Skeletal muscle satellite cell (primary cell): ENCODE results near the gene AMZ2.
"Not testable (repeated sequence)": the region's sequence is repeated elsewhere in the genome, so short reads cannot be mapped to it uniquely, and the experiment has no call there.

Experiments used
- H3K27me3 ChIP-seq: 2 replicates; pipeline ENCODE4 v1.7.0; 2013; ENCODE audit warnings: low read length; ENCODE audit not compliant: control insufficient read depth, insufficient read depth
- H3K36me3 ChIP-seq: 2 replicates; pipeline ENCODE4 v1.7.0; 2013; ENCODE audit warnings: mild to moderate bottlenecking, control low read depth, low read length; ENCODE audit not compliant: insufficient read depth
- H3K4me1 ChIP-seq: 2 replicates; pipeline ENCODE4 v1.7.0; 2013; ENCODE audit warnings: low read length; ENCODE audit not compliant: control insufficient read depth, insufficient read depth
- H3K4me2 ChIP-seq: 2 replicates; pipeline ENCODE4 v1.7.0; 2013; ENCODE audit warnings: mild to moderate bottlenecking, low read length
- H3K4me3 ChIP-seq: 2 replicates; pipeline ENCODE4 v1.7.0; 2013; ENCODE audit warnings: low read length
- H3K9ac ChIP-seq: 2 replicates; pipeline ENCODE4 v1.7.0; 2013; ENCODE audit warnings: mild to moderate bottlenecking, low read depth, low read length, moderate library complexity
- H3K9me3 ChIP-seq: replicated peaks from 2 replicates; pipeline ENCODE4 v1.7.0; 2013; ENCODE audit warnings: mild to moderate bottlenecking, control low read depth, low read length

AMZ2 gene

GRCh38 chr17:68225055-68225454, 22.8 kb upstream of the AMZ2 start:
- not testable (repeated sequence) for H3K4me1 ChIP-seq, H3K27me3 ChIP-seq, H3K36me3 ChIP-seq, H3K9ac ChIP-seq, H3K4me2 ChIP-seq, H3K9me3 ChIP-seq, H3K4me3 ChIP-seq

- H3K9ac ChIP-seq, H3K4me2 ChIP-seq, H3K4me3 ChIP-seq, H3K9me3 ChIP-seq, H3K27me3 ChIP-seq, H3K4me1 ChIP-seq, H3K36me3 ChIP-seq: not testable (repeated sequence)
Observed at GRCh38 chr17:68228039-68228680, 19.7 kb upstream of the AMZ2 start.

DNA sequence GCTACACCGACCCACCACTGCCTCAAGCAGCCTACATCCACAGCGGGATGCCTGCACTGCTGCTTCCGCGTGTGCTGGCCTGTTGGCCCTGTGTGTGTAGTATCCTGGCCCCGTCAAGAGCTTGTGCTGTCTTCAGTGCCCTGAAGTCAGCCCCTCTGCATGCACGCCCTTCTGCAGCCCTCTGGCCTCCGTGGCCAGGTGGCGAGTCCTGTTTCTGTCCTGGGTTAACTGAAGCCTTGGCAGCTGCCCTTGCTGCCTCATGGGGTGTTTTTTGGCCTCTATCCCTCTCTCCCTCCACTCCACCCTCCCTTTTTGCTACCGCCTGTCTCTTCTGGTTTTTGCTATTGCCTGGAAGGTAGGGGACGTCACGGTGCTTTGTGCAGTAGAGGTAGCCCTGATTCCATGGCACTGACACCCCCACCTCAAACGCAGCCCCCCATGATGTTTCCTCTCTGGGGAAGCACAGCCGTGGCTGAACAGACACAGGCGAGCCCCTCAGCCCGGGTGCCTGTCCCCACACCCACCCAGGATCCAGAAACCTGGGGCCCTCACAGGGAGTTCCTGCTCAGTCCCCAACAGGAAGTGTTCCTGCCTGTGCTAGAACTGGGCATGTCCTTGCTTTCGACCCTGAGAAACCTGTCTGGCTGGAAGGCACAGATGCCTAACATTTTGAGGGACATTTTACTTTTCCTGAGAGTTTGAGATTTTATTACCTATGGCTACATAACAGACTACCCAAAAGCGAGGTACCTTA, 18.8 kb upstream of the AMZ2 start:
- H3K27me3 ChIP-seq = no peaks in the 10 kb centered on the region
- H3K4me2 ChIP-seq = no peak overlapping the region
- H3K9ac ChIP-seq = no peak overlapping the region
- H3K9me3 ChIP-seq = no peaks in the 10 kb centered on the region
- H3K4me3 ChIP-seq = no peak overlapping the region
- H3K36me3 ChIP-seq = no peaks in the 10 kb centered on the region
- no peaks in the 10 kb centered on the region for H3K4me1 ChIP-seq

GRCh38 chr17:68229619-68230018, 18.2 kb upstream of the AMZ2 start:
- Histone ChIP-seq H3K4me3 (no peak overlapping the region), H3K4me2 (no peak overlapping the region), H3K36me3 (no peaks in the 10 kb centered on the region), H3K9ac (no peak overlapping the region), H3K4me1 (peaks cover under 1% of the 10 kb centered on the region), H3K9me3 (no peaks in the 10 kb centered on the region), H3K27me3 (no peaks in the 10 kb centered on the region)

- not testable (repeated sequence) for H3K4me3 ChIP-seq, H3K4me2 ChIP-seq, H3K9me3 ChIP-seq, H3K27me3 ChIP-seq, H3K4me1 ChIP-seq, H3K9ac ChIP-seq, H3K36me3 ChIP-seq
Observed at GRCh38 chr17:68231131-68231530, 16.7 kb upstream of the AMZ2 start.

GRCh38 chr17:68231541-68231940, 16.3 kb upstream of the AMZ2 start:
- no peak overlapping the region for H3K9ac ChIP-seq
- H3K4me3 ChIP-seq = no peak overlapping the region
- no peak overlapping the region for H3K4me2 ChIP-seq
- H3K27me3 ChIP-seq = no peaks in the 10 kb centered on the region
- H3K9me3 ChIP-seq = no peaks in the 10 kb centered on the region
- peaks cover 9% of the 10 kb centered on the region for H3K4me1 ChIP-seq
- no peaks in the 10 kb centered on the region for H3K36me3 ChIP-seq

GRCh38 chr17:68232741-68233140, 15.1 kb upstream of the AMZ2 start:
- not testable (repeated sequence) for H3K27me3 ChIP-seq, H3K9ac ChIP-seq, H3K9me3 ChIP-seq, H3K4me1 ChIP-seq, H3K4me2 ChIP-seq, H3K36me3 ChIP-seq, H3K4me3 ChIP-seq

DNA sequence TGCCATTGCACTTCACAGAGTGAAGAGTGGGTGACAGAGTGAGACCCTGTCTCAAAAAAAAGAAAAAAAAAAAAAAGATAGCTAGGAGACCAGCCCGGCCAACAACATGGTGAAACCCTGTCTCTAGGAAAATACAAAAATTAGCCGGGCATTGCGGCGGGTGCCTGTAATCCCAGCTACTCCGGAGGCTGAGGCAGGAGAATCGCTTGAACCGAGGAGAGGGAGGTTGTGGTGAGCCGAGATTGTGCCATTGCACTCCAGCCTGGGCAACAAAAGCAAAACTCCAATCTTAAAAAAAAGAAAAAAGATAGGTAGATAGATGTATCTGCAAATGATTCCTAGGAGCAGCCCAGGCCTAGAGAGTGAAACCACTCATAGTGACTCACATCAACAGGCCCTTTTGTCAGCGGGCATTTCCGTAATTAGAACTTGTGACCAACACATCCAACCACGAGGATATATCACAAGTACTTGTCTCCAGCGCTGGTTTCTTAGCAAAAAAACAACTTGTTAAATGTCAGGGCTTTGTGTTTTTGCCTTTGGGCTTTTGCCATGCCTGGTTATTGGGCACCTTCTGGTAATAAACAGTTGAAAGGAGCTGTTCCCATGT, 13.0 kb upstream of the AMZ2 start:
- not testable (repeated sequence) for H3K27me3 ChIP-seq, H3K4me1 ChIP-seq, H3K4me3 ChIP-seq, H3K9me3 ChIP-seq, H3K36me3 ChIP-seq, H3K9ac ChIP-seq, H3K4me2 ChIP-seq

DNA sequence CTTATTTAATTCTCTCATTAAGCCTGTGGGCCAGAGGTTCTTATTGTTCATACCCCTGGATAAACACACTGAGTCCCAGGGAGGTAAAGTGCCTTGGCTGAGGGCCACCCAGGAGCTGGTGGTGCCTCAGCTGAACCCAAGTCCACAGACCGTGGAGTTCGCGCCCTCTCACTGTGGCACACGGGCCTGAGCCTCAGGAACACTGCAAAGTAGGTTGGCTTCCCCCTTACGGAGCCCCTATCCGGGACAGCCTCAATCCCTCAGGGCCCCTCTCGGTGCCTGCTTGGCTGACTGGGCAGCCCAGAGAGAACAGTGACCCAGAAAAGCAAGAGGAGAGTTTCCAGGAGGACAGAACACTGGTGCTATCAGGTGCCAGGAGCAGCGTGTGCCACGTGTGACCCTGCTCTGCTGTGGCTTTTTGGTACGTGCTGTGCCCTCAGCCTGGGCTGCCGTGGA, 12.5 kb upstream of the AMZ2 start:
- H3K4me3 ChIP-seq, H3K4me1 ChIP-seq, H3K36me3 ChIP-seq, H3K9me3 ChIP-seq, H3K9ac ChIP-seq, H3K27me3 ChIP-seq, H3K4me2 ChIP-seq: not testable (repeated sequence)

- not testable (repeated sequence) for H3K36me3 ChIP-seq, H3K4me3 ChIP-seq, H3K4me2 ChIP-seq, H3K4me1 ChIP-seq, H3K9me3 ChIP-seq, H3K27me3 ChIP-seq, H3K9ac ChIP-seq
Observed at GRCh38 chr17:68237369-68238163, 10.3 kb upstream of the AMZ2 start.

GRCh38 chr17:68238164-68238870, 9.5 kb upstream of the AMZ2 start:
- Histone ChIP-seq H3K36me3 (no peaks in the 10 kb centered on the region), H3K9me3 (no peaks in the 10 kb centered on the region), H3K4me3 (no peak overlapping the region), H3K4me1 (peaks cover 9% of the 10 kb centered on the region), H3K9ac (no peak overlapping the region), H3K27me3 (no peaks in the 10 kb centered on the region), H3K4me2 (no peak overlapping the region)
